ENCODE measurements around the gene HCN4.

HCN4 gene

DNA sequence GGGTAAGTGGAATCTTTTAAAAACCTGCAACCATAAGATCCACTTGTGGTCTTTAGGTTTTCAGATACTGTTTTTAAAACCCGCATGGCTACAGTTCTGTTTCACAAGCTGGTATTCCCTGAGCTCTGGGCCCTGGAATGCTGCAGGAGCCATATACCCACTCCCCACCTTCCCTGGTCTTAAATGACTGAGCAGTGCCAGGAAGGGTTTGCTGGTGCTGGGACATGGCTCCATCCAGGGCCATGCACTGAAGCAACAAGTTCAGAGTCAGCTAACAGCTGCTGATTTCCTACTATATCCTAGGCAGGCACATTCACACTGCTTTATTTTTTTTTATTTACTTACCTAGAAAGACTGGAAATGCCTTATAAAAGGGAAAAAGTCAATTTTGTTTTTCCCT is 77.3 kb downstream of the HCN4 start:
- no peak for ATAC-seq

GRCh38 chr15:73287019-73287418 is 81.7 kb downstream of the HCN4 start:
- ATAC-seq, result no peak

GRCh38 chr15:73286311-73286710 is 82.4 kb downstream of the HCN4 start:
- no peak for ATAC-seq

GRCh38 chr15:73284090-73284716 is 84.6 kb downstream of the HCN4 start:
- no peak for ATAC-seq

DNA sequence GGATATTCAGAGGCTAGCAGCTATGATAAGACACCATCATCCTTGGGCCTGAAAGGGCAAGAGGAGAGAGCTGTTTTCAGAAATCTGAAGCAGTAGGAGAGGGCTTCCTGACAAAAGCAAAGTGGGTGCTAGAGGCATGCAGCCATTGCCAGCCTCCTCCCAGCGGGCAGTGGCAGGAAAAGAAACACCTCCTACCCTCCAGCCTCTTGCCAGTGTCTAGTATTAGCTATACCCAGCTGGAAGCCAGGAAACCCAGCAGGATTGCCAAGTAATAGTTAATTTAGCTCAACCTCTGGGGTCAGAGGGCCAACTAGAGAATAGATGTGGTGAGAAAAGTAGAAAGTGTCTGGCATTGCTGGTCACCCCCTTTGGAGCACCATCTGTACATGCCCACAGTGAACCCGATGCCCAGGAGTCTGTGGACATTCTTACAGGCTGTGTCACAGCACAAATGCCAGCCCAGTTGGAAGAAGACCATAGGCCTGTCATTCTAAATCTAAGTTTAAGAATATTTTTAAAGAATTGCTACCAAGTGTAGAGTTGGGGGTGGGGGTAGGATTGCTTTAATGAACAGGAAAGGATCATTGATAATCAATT is 85.3 kb downstream of the HCN4 start:
- ATAC-seq, result no peak

DNA sequence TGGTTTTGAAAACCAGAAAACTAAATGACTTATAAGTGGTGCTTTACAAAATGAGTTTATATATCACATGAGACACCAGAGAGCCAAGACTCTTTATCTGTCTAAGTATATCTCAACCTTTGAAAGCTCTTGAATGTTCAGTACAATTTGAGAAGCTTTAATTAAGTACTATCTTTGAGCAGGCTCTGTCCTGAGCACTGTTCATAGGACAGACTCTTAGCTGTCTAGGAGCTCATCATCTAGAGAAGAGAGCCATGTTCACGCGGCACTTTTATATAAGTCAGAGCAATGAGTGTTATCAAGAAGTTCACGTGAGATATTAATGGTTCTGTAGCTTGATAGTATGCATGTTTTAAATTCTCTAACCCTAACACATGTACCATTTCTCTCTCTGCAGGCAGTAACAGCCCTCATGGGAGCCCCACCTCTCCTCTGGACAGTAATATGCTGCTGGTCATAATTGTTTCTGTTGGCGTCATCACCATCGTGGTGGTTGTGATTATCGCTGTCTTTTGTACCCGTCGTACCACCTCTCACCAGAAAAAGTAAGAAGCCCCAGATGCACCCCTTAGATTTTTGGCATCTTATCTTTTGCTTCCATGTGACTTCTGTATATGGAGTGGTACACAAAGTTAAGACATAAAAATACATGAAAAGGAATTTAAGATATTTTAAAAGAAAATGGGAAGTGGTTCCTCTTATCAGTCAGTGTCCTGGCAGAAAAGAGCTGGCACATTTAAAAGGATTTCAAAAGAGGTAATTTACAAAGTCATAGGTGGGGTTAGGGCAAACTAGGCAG is 86.0 kb downstream of the HCN4 start:
- ATAC-seq, result no peak

DNA sequence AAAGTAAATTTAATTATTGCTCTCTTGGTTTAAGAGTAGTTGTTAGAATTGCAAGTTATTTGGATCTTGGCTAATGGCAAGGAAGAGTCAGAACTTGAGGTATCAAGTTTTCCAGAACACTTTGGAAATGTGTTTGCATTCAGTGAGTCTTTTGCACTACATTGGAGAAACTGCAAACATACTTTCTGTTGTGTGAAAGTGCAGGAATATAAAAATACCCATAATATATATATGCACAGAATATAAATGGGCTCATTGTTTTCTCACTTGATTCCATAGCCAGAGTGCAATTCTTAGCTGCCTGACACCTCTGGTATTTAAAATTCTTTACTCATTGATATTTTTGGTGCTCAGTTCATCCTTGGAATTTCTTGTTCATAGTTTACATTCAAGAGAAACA is 92.9 kb downstream of the HCN4 start:
- ATAC-seq, result no peak

GRCh38 chr15:73273181-73274002 is 95.4 kb downstream of the HCN4 start:
- ATAC-seq, result peak; percentile 51 to 64

DNA sequence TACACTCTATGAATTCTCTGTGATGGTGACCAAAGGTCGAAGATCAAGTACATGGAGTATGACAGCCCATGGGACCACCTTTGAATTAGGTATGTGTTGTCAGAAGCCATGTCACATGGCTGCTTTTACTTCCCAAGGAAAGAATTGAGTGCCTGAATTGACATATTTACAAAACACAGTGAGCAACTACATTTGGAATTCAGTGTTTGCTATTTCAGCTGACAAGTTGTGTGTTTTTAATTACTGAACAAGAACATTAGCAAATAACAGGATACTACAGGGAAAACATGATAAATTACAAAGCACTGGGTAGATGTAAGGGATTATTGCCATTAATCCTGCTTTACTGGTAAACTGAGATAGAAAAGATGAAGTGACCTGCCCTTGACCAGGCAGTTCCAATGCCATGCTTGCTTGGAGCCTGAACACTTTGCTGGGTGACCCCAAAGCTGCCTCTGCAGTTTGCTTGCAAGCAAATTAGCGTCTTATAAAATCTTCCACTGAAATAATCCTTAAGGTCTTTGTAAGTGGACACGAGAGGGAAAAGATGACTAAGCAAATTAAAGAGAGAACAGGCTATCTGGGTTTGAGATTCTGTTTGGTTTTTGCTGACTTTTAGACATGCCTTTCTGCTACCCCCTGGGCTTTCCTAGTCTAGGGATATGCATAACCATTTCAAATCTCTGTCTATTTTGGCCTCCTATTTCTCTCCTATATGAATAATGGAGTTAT is 98.2 kb downstream of the HCN4 start:
- no peak for ATAC-seq
